B cell (primary cell): ENCODE data around the gene HSBP1L1. TPM values are rescaled to one million over a fixed set of nuclear protein-coding genes. Genes with fewer than 3 reads are reported as not detected.

ENCODE experiments used
- ATAC-seq: fragments of 200-7000 bp; cut with Tn5 transposase; one replicate; pipeline ENCODE4 v1.10.0; 2021; ENCODE audit warnings: low read depth, mild to moderate bottlenecking, moderate number of reproducible peaks, moderate library complexity
- CTCF ChIA-PET: fragments of 350-600 bp; sonication (Branson Sonifier 250); formaldehyde crosslinking; loops from one replicate; lab custom pipeline; 2021; ENCODE audit warnings: antibody characterized with exemption, inconsistent platforms; lab: Charles Lee
- POLR2A ChIA-PET: fragments of 350-600 bp; sonication (Branson Sonifier 250); formaldehyde crosslinking; loops from one replicate; lab custom pipeline; 2021; ENCODE audit warnings: antibody characterized with exemption; lab: Charles Lee
- DNase-seq: peaks from one replicate; pipeline ENCODE4 v3.0.0; 2013
- H2AFZ ChIP-seq: 2 replicates; pipeline ENCODE4 v1.6.1; 2012; ENCODE audit warnings: mild to moderate bottlenecking, low read depth, low read length; ENCODE audit not compliant: insufficient read depth, poor library complexity, severe bottlenecking
- H3K27ac ChIP-seq, 2 donors: 1 replicate in 1 of 2; 2 replicates in 1 of 2; pipeline ENCODE4 v1.5.1; 2012 to 2013; ENCODE audit warnings: low read length in 2 of 2, mild to moderate bottlenecking in 2 of 2, moderate library complexity in 1 of 2
- H3K27me3 ChIP-seq, 4 experiments: fragments of 200-600 bp in 1 of 4; sonication (generic) in 1 of 4; replicated peaks in 1 of 4; 1 replicate in 2 of 4; 2 replicates in 2 of 4; pipeline versions ENCODE4 v1.6.1 to v1.7.0; 2013 to 2016; ENCODE audit warnings: low read length in 3 of 4, mild to moderate bottlenecking in 2 of 4, mixed read lengths in 1 of 4, moderate library complexity in 1 of 4; ENCODE audit not compliant: insufficient read depth in 4 of 4, control insufficient read depth in 3 of 4; ENCODE audit errors: control extremely low read depth in 1 of 4
- H3K36me3 ChIP-seq, 2 experiments: replicated peaks in 1 of 2; 1 replicate in 1 of 2; 2 replicates in 1 of 2; pipeline versions ENCODE4 v1.6.1 to v1.7.1; 2013; ENCODE audit warnings: low read length in 1 of 2; ENCODE audit not compliant: insufficient read depth in 2 of 2, control insufficient read depth in 1 of 2; ENCODE audit errors: control extremely low read depth in 1 of 2, extremely low read depth in 1 of 2
- H3K4me1 ChIP-seq, 2 donors: fragments of 200-600 bp in 1 of 2; sonication (generic) in 1 of 2; 1 replicate in 1 of 2; 2 replicates in 1 of 2; pipeline versions ENCODE4 v1.5.1 to v1.6.1; 2013 to 2017; ENCODE audit warnings: low read length in 2 of 2; ENCODE audit not compliant: control insufficient read depth in 2 of 2, insufficient read depth in 2 of 2
- H3K4me2 ChIP-seq: replicated peaks from 2 replicates; pipeline ENCODE3; 2012; ENCODE audit warnings: mild to moderate bottlenecking, low read depth, low read length; ENCODE audit not compliant: poor library complexity, severe bottlenecking
- H3K4me3 ChIP-seq, 5 experiments: fragments of 200-600 bp in 1 of 5; sonication (generic) in 1 of 5; 1 replicate in 3 of 5; 2 replicates in 2 of 5; pipeline versions ENCODE4 v1.5.1 to v1.7.0; 2011 to 2016; ENCODE audit warnings: low read length in 4 of 5, mild to moderate bottlenecking in 4 of 5, low read depth in 2 of 5, control low read depth in 1 of 5, moderate library complexity in 1 of 5; ENCODE audit not compliant: insufficient read depth in 1 of 5; ENCODE audit errors: control extremely low read depth in 1 of 5, extremely low read depth in 1 of 5
- H3K79me2 ChIP-seq: fragments of 200-600 bp; sonication (generic); one replicate; pipeline ENCODE4 v1.6.0; 2016; ENCODE audit warnings: low read length; ENCODE audit not compliant: control insufficient read depth, insufficient read depth
- H3K9ac ChIP-seq: fragments of 200-600 bp; sonication (generic); 2 replicates; pipeline ENCODE4 v1.6.1; 2017; ENCODE audit warnings: mild to moderate bottlenecking, low read length, moderate library complexity
- H3K9me3 ChIP-seq, 3 donors: one replicate each; pipeline versions ENCODE4 v1.6.1 to v1.7.1; 2013; ENCODE audit warnings: low read length in 2 of 3; ENCODE audit not compliant: control insufficient read depth in 2 of 3, insufficient read depth in 1 of 3; ENCODE audit errors: control extremely low read depth in 1 of 3
- H4K20me1 ChIP-seq: 2 replicates; pipeline ENCODE4 v1.6.0; 2012; ENCODE audit warnings: mild to moderate bottlenecking, low read length; ENCODE audit not compliant: insufficient read depth, control insufficient read depth, poor library complexity, severe bottlenecking
- H3K27ac Mint-ChIP-seq: one replicate; pipeline ENCODE4 v1.8.0; 2021; ENCODE audit warnings: mixed read lengths
- H3K27me3 Mint-ChIP-seq: one replicate; pipeline ENCODE4 v1.8.0; 2021; ENCODE audit warnings: mixed read lengths
- H3K4me1 Mint-ChIP-seq: one replicate; pipeline ENCODE4 v1.8.0; 2021; ENCODE audit warnings: mixed read lengths
- H3K4me3 Mint-ChIP-seq: one replicate; pipeline ENCODE4 v1.8.0; 2021; ENCODE audit warnings: mixed read lengths
- H3K9me3 Mint-ChIP-seq: one replicate; pipeline ENCODE4 v1.8.0; 2022; ENCODE audit warnings: mixed read lengths; ENCODE audit not compliant: insufficient read depth
- CTCF ChIP-seq: fragments of 200-600 bp; IDR thresholded peaks from one replicate; pipeline ENCODE4 v1.8.0; 2022; ENCODE audit warnings: antibody characterized with exemption, mild to moderate bottlenecking
- EZH2 ChIP-seq: IDR thresholded peaks from 2 replicates; pipeline ENCODE4 v1.6.1; 2012; ENCODE audit warnings: borderline replicate concordance, low read depth, mild to moderate bottlenecking, moderate library complexity, low read length; ENCODE audit not compliant: insufficient read depth, poor library complexity, severe bottlenecking
- WGBS: methylation state at CpG from one replicate; pipeline ENCODE4 v1.1.5; 2013; ENCODE audit warnings: missing lambda C conversion rate; ENCODE audit not compliant: insufficient coverage; 5-methylcytosine and 5-hydroxymethylcytosine counted together
- intact Hi-C: fragments of 100-400 bp; cut with micrococcal nuclease; formaldehyde crosslinking; loops from one replicate; pipeline ENCODE4 v1.10.0; 2022
- polyA plus RNA-seq: library from polyadenylated mRNA; depleted of rRNA; stranded (reverse); fragments of >200 nt; gene quantifications from 2 replicates; pipeline ENCODE4 v1.2.3, GENCODE V29; 2012
- total RNA-seq, 2 donors: library from RNA; stranded (reverse); fragments of 120-200 nt in 1 of 2; gene quantifications; 1 replicate in 1 of 2; 2 replicates in 1 of 2; pipeline versions ENCODE4 v1.2.3 to v1.2.4, GENCODE V29; 2013 to 2022

Gene HSBP1L1
- total and polyA plus RNA-seq, 2 donors (not counting 1 experiment from before 2014, with no cell fraction given): 4.6 to 7.2 TPM

DNA sequence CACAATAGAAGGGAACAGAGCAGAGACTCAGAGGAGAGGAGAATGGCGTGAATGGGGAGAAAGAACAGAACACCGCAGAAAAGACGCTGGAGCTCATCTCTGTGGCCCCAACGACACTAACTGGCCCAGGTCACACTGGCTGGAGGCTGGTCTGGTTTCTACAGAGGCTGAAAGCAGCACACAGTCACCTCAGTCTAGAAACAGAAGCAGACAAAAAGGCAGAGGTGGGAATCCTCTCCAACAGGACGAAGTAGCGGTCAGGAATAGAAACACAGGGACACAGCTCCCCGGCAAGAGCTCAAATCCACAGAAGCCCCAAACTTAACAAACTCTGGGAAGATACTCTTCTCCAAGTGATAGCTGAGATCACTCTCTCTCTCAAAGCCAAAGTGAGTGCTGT lies 22.2 kb upstream of the HSBP1L1 start:
- Mint-ChIP-seq H3K4me3 (no peak overlapping the region), H3K9me3 (no peaks in the 10 kb centered on the region), H3K4me1 (peaks cover 26% of the 10 kb centered on the region), H3K27ac (no peak overlapping the region), H3K27me3 (no peaks in the 10 kb centered on the region)
- Histone ChIP-seq H4K20me1 (peaks cover 84% of the 10 kb centered on the region), H2AFZ (no peak overlapping the region), H3K27ac (no peak overlapping the region), H3K36me3 (peaks cover 3 to 46% of the 10 kb centered on the region in 2 experiments), H3K27me3 (no peaks in the 10 kb centered on the region), H3K9me3 (peaks cover 0 to 7% (median 0%) of the 10 kb centered on the region in 3 donors), H3K4me2 (no peak overlapping the region), H3K4me3 (no peak overlapping the region), H3K4me1 (peaks cover 10 to 20% of the 10 kb centered on the region in 2 donors), H3K79me2 (peaks cover 100% of the 10 kb centered on the region), H3K9ac (no peak overlapping the region)
- WGBS: 96% methylated on average over 5 of the region's 7 CpGs
- POLR2A ChIA-PET: no interaction called here
- TF ChIP-seq CTCF (no peak), EZH2 (no peak)
- ATAC-seq (no peak), DNase-seq (no peak)
- intact Hi-C loops: no loop called here
- CTCF ChIA-PET: no interaction called here

DNA sequence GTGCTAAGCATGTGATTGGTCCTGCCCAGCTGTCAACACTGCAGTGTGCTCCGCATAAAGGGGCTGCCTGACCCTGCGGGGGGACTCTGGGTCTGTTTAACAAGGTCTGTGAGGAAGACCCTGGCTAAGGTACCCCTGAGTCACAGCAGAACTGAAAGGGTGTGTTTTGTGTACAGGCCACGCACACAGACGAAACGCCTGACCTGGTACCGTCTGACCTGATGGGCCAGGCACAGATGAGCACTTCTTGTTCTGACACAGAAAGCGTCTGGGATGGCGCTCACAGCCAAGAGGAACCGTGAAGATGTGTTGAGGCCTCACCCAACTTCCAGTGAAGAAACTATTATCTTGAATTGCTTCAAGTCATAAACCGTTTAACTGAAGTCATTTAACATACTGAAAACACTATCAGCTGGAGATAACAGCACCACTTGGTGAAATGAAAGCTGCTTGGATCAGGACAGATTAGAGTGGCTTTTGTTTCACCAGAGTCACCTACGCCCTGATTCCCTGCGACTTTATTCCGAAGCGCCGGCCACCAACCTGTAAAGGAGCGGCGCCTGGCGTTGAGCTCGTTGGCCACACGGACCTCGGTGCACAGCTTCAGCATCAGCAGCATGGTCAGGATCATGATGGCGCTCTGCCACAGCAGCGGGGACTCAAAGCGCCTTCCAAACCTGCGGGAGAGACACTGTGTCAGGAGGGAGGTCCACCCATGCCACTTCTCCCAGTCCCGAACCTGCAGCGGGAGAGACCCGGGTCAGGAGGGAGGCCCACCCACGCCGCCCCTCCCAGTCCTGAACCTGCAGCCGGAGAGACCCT lies 21.4 kb upstream of the HSBP1L1 start:
- peaks cover 10 to 24% of the 10 kb centered on the region in 2 donors for H3K4me1 ChIP-seq
- H3K4me3 Mint-ChIP-seq: no peak overlapping the region
- peaks cover 33% of the 10 kb centered on the region for H3K4me1 Mint-ChIP-seq
- no peak overlapping the region for H3K4me3 ChIP-seq
- no peak for DNase-seq
- no peak overlapping the region for H2AFZ ChIP-seq
- peaks cover 3 to 44% of the 10 kb centered on the region in 2 experiments for H3K36me3 ChIP-seq
- ATAC-seq: no peak
- H4K20me1 ChIP-seq: peaks cover 82% of the 10 kb centered on the region
- ChIA-PET POLR2A (no interaction called here), CTCF (no interaction called here)
- H3K4me2 ChIP-seq: no peak overlapping the region
- H3K27ac ChIP-seq: no peak overlapping the region
- peak overlapping the region; percentile 26 for H3K27ac Mint-ChIP-seq
- H3K27me3 ChIP-seq: no peaks in the 10 kb centered on the region
- peaks cover 98% of the 10 kb centered on the region for H3K79me2 ChIP-seq
- TF ChIP-seq EZH2 (no peak), CTCF (no peak)
- intact Hi-C loops: no loop called here
- peaks cover 0 to 3% (median 0%) of the 10 kb centered on the region in 3 donors for H3K9me3 ChIP-seq
- H3K27me3 Mint-ChIP-seq: no peaks in the 10 kb centered on the region
- H3K9ac ChIP-seq: no peak overlapping the region
- 95% methylated on average over 29 of the region's 31 CpGs for WGBS
- no peaks in the 10 kb centered on the region for H3K9me3 Mint-ChIP-seq
